Globus pallidus (tissue), 1 donor: ENCODE measurements around the gene GPR161.
"Not testable (repeated sequence)": the region's sequence is repeated elsewhere in the genome, so short reads cannot be mapped to it uniquely, and the experiment has no call there.

ENCODE experiments used
- DNase-seq: peaks from one replicate; pipeline ENCODE4 v3.0.0-alpha.2; 2015; ENCODE audit warnings: low spot score

The GPR161 gene

GRCh38 chr1:168086438-168086837 is 50.3 kb downstream of the GPR161 start:
- DNase-seq: no peak

DNA sequence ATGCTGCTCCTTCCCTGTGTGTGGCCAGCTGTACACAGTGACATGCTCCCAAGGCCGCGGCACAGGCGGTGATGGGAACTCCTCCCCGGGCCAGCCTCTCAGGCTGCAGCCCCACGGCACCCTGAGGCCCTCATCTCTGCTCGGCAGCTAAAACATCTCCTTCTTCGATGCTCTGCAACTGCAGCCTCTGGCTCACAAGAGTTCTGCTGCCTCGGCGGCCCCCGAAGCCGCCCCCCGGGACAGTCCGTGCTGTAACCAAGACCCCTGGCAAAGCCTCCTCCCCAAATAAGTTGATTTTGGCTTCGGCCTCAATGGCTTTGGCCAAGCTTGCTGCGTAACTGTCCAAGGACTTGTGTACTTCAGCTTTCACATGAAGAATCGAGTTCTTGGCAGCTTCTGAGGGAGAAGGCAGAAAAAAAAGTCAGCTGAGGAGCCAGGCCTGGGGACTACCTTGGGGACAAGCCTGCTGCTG is 51.3 kb downstream of the GPR161 start:
- peak; percentile 52 for DNase-seq

- DNase-seq: no peak
Measured at GRCh38 chr1:168084396-168085231, 52.1 kb downstream of the GPR161 start.

DNA sequence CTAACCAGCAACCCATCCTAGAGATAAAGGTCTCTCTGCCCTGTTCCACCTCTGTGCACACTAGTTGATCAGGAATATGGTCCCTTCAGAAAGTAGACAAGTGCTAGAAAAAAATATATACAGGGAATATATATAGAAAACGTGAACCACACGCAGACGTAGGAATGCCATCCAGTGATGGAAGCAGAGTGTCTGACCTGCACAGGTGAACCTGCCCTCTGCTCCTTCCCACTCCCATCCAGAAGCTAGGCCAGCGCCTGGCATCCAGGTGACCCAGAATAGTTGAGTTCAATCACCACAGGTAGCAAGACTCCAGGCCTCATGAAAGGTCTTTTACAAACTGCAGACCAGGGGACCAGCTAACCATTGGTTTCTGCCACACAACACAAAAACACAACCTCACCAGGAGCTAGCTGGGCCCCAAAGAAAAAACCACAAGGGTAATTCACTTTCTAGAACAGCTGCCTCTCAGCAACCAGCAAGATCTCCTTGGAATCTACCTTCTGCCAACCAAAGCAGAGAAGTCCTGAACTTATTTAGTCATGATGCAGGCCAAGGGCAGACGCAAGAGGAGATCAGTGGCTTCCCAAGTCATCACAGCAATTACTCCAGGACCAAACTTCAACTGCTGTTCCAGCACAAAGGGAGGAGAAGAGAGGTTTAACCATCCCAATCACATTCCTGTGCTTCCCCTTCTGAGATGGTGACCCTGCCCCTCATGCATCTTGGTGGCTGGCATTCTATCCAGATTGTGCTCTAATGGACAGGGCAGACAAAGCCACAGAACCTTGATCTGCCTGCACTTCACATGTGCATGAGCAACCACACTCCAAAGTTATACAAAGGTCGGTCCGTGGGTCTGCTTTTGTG is 53.0 kb downstream of the GPR161 start:
- DNase-seq: no peak

GRCh38 chr1:168082008-168082876 is 54.5 kb downstream of the GPR161 start:
- DNase-seq: peak; percentile 63

DNA sequence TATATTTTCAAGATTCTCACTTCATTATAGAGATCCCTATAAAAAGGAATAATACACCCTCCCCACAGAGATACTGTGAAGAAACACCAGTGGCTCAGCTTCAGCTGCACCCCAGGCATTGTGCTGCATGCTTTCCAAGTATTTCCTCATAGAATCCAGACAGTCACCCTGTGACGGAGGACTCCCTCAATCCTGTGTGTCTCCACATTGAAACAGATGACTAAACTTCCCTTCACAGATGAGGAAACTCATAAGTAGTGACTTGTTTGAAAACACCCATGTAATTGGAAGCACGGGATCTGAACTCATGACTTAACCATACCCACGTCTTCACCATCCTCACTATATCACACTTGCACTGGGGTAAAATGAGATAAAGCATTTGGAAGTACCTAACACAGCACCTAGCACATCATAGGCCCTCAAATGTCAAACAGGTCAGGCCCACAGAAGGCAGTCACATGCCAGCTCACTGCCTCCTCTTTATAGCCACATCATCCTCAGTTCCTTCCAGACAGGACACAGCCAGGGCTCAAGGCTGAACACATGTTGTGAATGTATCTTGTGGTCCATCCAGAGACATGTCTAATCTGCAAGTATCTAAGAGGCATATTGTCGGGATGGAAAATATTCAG is 55.2 kb downstream of the GPR161 start:
- peak; percentile 12 for DNase-seq

DNA sequence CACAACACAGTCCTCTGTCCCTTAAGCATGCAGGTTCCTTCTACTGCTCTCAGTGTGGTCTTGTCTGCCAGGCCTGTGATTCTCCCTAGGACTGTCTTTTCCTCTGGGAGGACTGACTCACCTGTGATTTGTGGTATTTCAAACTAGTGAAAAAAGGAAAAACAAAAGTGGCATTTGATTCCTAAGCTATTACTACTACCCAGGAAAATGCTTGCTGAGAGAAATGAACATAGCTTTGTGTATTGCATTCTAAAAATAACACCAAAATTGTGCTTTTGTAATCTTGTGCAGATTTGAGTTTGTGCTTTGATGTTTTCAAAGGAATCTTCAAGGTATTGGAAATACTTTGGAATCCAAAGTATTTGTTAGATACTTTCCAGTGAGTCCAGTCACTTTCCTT is 57.0 kb downstream of the GPR161 start:
- DNase-seq: no peak

- no peak for DNase-seq
Measured at GRCh38 chr1:168069384-168069783, 67.3 kb downstream of the GPR161 start.

- no peak for DNase-seq
Measured at GRCh38 chr1:168065506-168065905, 71.2 kb downstream of the GPR161 start.

DNA sequence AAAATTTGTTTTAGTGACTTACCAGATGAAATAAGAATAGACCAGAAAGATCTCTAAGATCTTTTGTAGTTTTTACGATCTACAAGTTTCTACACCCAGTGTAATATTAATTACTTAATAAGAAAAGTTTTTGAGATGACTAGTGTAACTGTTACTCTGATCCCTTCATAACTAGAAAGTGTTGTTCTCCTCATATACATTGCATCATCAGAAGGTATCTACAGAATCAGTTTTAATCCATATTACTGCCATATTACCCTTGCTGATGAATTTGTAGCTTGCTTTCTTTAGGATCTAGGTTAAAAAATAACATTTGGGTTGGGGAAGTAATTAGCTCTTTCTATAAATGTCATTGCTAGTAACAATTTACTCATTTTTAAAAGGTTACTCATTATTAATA is 72.5 kb downstream of the GPR161 start:
- DNase-seq: no peak

DNA sequence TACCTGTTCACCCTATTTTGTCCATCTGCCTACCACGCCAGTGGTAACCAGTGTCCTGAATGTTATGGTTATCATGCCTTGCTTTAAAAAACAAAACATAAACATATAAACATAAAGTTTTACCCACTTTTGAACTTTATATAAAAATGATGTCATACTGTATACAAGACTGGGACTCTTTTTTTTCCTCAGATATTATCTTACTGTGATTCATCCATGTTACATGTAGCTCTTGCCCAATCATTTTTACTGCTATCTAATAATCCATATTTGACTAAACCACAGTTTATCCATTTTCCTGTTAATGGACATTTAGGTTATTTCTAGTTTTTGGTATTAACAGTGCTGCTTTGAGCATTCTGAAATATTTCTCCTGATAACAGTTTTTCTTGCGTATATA is 78.8 kb downstream of the GPR161 start:
- DNase-seq: no peak

DNA sequence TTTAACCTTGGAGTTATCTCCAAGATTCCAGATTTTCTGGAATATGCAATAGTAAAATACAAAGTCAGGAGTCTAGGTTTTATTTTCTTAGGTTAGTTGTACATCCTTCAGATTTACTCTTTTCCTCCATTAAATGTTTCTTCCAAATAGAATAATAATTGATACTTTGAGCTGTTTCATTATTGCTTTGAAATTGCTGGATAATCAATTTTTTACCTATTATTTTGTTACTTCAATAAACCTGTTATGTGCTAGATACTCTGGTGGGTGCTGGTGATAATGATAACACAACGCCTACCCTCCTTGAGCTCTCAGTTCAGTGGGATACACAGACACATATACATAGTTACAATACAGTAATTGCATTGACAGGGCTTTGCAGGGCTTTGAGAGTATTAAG is 79.4 kb downstream of the GPR161 start:
- no peak for DNase-seq

DNA sequence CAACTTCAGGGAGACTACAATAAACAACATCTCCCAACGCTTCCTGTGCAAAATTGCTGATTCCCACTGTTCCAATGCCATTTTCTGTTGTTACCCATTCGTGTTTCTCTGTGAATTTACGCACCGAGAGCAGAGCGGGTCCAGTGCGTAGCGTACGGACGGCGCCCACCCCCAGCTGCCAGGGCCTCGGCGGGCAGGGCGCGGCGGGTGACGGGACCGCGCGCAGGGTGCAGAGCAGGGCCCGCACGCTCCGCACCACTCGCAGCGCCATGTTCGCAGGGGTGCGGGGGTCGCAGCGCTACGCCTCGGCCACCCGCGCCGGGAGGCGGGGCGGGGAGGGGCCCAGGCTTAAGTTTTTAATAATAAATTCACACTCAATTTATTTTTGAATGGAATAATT is 80.6 kb downstream of the GPR161 start:
- not testable (repeated sequence) for DNase-seq

DNA sequence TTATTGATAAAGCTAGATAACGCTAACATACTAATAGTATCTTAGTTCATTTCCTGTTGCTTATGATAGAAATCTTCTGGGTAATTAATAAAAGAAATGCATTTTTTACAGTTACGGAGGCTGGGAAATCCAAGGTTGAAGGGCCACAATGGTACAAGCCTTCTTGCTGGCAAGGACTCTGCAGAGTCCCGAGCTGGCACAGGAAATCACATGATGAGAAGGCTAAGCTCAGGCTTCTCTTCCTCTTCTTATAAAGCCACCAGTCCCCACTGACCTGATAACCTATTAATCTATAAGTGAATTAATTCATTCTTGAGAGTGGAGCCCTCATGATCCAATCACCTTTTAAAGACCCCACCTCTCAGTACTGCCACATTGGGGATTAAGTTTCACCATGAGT is 82.6 kb downstream of the GPR161 start:
- peak; percentile 29 for DNase-seq

DNA sequence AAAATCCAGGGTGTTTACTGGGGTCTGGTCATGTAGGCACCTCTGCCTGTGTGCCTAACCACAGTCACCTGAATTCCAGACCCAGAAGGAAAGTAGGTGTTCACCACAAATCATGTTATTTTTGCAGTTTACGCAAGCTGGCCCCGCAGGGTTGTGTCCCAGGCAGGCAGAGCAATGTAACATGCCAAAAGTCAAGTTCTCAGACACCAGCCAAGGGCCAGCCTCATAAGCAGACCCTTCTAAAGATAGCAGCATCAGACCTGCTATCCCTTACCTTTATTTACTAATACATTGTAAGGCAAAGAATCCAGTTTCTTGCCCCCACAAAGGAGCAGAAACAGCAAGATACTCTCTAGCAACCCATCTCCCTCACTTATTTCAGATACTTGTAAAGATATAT is 83.0 kb downstream of the GPR161 start:
- no peak for DNase-seq

DNA sequence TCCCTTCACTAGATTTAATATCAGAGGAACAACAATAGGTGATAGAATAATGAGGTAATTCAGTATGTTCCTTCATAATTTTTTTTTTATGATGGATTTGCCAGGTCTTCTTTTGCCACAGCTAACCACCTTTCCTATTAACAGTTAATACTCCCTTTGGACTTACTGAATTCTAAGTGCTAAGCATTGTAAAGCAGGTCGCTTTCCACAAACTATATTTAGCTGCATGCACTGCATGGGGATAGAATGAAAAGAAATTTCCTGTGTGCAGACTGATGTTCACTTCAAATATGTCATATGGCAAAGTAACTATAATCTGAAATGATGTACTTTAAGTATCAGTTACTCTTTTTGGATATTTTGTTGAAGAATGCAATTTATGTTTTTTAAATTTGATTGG is 85.8 kb downstream of the GPR161 start:
- DNase-seq: no peak

DNA sequence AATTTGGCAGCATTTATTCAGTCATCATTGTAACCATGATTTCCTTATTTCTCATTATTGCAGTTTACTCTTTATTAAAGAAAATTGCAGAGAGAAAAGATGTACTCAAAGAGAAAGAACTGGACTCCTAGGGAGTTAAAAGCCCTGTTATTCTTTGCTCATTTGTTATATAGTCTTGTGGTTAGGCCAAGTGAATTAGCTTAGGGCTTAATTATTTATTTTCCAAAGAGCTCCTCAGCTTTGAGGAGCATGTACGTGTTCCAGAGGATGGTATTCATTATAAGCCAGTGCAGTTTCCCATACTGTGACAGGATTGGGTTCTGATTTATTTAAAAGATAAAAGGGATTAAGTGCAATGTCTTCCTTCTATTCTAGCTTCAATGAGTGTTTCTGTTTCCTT is 86.4 kb downstream of the GPR161 start:
- DNase-seq: no peak

DNA sequence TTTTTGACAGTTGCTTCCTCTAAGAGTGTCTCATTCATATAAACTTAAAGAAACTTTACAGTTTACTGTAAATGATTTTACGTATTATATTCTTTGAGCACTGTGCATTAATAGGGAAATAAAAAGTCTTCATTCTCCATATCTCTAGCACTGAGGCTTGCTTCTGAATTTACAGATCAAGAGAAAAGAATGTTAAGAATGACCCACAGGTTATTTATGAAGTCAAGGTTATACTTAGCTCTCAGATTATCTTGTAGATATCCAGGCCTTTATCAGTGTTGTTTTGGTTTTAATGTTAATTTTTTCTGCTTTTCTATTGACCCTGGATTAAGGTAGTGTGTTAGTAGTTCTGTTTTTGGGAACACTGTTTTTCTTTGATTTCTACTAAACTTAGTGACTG is 91.4 kb downstream of the GPR161 start:
- DNase-seq: no peak

DNA sequence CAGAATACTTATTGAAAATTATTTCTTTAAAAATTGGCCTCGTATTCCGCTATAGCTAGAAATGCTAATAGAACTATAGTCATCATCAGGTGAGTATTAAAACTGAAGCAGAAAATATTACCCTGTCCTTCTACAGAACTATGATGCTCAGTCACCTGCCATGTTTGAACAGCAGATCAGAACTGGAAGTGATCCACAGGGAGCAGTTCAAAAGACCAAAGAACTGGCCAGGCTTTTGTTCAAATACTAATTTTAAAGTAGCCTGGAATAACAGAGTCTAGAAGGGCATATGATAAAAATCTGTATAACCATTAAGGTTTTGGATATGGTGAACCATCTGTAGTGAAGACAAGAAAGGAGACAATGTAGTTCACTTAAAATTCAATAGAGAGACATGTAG is 94.4 kb downstream of the GPR161 start:
- DNase-seq: no peak

- DNase-seq: no peak
Measured at GRCh38 chr1:168035345-168035744, 101.4 kb downstream of the GPR161 start.

GRCh38 chr1:168032029-168032428 is 104.7 kb downstream of the GPR161 start:
- peak; percentile 22 for DNase-seq

- DNase-seq: peak; percentile 1
Measured at GRCh38 chr1:168031627-168032026, 105.1 kb downstream of the GPR161 start.
